CD4-positive, alpha-beta T cell treated with Interleukin-15 for 4 hours (primary cell): ENCODE results near the gene TRAF3.
"Not testable (repeated sequence)": the region's sequence is repeated elsewhere in the genome, so short reads cannot be mapped to it uniquely, and the experiment has no call there.

ENCODE experiments used
- DNase-seq: peaks from one replicate; pipeline ENCODE4 v3.0.0-alpha.2; 2020; ENCODE audit warnings: low spot score

TRAF3 gene

DNA sequence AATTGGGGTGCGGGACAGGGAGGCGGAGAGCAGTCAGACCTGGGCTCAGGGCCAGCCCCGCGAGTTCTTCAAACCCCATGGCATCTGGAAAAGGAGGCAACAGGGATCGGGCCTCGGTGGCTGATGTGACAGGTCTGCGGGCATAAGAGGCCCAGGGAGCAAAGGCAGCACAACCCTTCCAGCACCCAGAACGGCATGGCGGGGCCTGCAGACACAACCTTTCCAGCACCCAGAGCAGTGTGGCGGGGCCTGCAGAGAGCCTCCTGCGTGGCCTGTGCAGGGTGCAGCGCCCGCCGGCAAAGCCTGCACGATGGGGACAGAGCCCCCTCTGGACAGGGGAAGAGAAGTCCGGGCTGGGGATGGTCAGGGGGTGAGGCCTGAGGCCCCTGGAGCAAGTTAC lies 26.2 kb upstream of the TRAF3 start:
- no peak for DNase-seq

DNA sequence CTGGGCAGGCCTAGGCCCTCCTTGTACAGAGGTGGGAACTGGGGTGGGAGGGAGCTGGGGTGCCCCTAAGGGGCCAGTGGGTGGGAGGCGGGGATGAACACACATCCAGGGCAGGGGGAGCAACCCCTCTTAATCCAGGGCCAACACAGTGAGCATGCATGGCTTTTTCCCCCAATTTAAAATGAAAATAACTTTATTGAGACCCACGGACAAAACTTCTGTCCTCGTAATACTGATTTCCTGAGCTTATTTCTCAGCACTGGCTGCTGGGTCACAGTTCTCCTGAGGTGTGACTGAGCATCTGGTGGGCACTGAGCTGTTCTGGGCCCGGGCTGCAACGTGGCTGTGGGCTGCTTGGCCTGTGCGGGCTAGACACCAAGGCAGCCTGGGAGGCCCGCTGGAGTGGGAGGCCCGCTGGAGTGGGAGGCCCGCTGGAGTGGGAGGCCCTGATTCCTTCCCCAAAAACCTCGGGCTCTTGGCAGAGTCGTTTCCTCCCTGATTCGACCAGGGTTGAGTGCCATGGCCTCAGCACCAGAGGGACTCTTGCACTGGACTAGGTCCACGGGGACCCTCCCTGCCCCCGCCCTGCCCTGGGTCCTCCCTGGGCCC lies 24.9 kb upstream of the TRAF3 start:
- DNase-seq, result no peak

DNA sequence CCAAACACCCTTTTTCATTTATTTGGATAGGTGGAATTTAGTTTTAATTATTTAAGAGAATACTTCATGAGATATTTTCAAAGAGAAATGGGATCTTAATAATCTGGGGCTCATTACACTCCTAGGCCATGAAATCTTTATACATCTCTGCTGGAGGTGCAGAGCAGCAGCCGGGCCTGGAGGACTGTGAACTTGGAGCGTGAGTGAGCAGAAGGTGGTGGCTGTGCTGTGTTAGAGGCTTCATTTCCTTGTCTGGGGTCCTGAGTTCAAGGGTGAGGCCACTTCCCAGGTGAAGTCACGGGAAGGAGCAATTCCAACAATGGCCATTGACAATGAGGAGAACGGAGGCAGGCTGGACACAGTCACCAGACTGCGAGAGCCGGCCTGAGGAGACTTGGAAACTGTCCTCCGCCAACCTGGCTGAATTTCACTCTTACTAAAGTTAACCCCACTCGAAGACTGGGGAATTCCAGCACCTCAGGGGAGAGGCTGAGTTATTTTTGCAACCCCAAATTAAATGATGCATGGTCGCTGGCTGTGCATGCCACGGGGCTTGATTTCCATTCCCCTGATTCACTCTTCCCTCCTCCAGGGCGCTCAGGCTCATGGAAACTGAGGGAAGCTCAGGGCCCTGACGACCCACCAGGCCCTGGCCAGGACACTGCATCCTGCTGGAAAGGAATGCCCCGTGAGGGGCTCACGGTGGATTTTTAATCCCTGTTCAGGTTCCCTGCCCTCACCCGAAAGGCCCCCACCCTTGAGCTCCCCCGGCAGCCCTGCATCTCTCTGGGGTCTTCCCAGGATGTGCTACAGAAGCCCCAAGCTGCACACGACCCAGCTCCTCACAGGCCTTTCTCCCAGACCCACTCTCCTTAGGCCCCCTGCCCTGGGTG lies 22.6 kb upstream of the TRAF3 start:
- DNase-seq, result no peak

DNA sequence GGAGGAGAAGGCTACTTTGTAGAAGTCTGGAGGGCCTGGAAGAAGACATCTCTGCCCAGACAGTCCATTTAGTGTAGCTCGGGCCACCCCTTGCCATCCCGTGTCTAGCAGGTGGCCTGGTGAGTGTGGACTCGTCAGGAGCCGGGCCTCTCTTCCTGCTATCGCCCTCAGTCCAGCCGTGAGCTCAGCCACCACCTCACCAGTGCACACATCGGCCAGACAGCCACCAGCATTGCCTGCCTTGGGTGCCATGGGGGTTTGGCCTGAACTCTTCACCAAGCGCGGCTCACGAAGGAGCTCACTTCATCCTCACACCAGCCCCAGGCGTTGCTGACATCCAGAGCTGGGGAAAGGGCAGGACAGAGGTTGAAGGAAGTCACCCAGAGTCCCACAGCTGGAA lies 19.6 kb upstream of the TRAF3 start:
- DNase-seq, result no peak

DNA sequence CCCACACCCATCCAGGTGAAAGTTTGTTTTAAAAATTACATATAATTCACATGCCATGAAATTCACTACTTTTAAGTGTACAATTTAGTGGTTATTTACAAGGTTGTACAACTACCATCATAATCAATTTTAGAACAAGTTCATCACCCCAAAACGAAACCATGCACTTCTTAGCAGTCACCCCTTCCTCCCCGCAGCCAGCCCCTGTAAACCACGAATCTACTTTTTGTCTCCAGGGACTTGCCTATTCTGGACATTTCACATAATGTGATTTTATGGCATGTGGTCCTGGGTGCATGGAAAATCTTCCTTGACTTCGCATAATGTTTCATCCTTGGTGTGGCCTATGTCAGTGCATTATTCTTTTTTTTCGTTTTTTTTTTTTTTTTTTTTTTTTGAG lies 19.2 kb upstream of the TRAF3 start:
- no peak for DNase-seq

DNA sequence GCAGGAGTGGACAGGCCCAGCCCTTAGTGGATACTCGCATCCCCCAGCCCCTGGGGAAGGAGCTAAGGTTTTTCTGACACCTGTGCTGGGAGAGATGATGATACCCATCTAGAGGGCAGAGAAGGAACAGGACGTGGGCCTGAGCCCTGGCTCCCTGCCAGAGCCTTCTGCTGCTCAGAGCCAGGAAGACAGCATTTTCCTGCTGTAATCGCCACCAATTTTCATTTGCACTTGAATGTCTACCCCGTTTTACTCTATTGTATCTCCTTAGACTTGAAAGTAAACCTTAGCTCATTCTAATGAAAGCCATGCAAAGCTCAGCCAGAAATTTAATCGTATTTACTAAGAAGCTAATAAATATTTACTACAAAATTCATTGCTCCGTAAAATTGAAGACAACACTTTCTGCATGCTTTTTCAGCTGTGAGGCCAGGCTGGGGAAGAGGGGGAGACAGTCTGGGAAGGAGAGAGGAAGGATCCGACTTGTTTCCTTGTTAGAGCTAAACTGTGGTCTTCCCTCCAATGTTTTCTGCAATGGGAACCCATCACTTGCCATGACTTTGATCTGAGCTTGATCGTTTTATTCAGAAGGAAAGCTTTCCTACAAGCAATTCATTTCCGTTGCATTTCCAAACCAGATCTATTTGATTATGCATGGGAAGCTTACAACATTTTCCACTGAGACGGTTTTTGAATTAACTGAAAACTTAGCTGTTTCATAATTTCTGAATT lies 17.6 kb upstream of the TRAF3 start:
- DNase-seq, result no peak

DNA sequence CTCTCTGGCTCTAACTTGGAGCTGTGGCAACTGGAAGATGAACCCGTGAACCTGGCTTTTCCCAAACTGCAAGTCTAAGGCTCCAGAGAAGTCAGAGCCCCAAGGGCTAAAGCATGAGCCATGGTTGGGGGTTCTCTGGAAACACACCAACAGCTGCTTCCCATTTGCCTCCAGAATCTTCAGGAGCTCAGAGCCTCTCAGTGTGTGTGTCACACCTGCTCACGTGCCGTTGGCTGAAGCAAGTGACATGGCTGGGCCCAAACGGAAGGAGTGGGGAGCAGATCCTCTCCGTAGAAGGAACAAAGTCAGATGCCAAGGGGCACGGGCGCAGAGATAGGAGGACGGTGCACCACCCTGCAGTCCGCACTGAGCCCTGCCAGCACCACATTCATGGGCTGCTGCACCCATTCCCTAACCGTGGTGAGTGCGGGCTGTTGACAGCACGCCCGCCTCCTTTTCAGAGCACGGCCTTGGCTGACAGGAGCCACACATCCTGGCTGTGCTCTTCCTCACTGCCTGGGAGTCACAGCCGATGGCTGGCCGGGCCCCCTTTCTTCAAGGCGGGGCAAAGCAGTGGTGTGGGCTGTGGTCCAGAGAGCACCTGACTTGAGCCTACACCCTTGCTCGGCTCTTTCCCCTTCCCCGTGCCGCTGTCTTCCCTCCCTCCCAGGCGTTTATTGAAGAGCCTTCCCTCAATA lies 16.6 kb upstream of the TRAF3 start:
- no peak for DNase-seq

DNA sequence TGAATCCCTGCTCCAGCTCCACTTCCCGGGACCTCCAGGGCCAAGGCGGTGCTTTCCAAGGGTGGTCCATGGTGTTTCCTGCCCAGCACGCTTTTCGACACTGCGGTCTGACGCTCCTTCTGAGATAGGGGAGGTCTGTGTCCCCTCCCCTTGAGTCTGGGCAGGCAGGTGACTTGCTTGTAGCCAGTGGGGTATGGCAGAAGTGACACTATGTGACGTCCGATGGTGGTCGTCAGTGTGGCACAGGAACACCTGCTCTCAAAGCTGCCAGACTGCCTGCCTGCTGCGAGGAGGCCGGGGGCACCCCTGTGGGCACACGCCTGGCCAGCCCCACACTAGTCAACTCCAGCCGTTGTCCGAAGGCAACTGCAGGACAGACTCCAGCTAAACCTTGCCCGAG lies 16.0 kb upstream of the TRAF3 start:
- DNase-seq, result no peak

DNA sequence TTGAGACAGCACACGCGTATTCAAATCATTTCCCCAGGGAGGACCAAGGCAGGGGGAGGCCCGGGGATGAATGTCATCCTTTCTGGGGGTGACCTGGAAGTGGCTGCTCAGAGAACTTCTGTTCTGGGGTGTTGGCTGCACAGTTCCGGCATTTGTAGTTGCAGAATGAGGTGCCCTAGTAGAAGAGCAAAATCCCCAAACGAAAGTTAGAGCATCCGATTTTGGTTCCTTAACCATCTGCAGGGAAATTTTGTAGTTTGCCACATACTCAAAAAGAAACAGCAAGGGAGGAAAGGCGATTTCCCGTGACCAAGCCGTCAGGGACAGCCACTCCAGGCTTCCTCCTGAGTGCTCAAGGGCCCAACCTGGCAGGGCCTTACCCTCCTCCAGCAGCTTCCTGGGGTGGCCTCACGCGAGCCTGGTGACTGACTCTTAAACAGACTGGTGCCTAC lies 13.0 kb upstream of the TRAF3 start:
- DNase-seq, result no peak

DNA sequence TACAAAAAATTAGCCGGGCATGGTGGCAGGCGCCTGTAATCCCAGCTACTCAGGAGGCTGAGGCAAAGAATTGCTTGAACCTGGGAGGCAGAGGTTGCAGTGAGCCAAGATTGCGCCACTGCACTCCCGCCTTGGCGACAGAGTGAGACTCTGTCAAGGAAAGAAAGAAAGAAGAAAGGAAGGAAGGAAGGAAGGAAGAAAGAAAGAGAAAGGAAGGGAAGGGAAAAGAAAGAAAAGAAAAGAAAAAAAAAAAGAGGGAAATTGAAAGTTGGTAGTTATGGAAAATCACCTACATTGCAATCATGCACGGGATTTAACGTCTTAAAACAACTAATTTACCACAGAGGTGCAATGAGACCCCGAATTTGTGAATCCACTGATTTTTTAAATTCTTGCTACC lies 11.5 kb upstream of the TRAF3 start:
- not testable (repeated sequence) for DNase-seq

DNA sequence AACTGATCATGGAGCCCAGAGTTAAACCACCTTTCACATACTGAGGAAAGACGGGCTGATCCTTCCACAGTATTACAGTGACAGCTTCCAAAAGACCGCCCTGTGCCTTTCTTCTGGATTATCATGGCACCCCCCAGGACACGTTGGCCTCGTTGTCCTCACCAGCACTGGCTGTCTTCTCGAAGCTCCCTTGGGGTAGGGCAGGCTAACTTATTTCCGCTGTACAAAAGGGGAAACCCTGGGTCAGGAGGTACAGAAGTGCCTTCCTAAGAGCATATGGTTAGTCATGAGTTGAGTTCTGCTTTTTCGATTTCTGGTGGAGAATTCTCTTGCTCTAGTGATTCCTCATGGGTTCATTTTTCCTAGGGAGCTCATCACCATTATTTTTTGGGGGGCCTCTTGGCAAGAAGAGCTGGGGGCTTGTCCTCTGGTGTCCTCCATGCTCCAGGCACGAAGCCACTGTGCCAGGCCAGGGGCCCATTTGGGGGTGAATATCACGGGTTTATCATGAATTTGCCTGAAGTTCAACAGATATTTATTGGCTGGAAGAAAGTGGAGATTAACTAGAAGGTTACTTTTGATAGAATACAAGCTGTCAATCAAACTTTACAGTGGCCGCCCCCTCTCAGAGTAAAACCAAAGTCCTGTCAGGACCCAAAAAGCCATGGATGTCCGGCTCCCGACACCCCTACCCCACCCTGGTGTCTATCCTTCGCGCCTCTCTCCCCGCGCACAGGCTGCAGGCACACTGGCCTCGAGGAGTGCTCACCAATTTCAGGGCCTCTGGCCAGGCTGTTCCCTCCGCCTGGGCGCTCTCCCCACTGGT lies 8.8 kb upstream of the TRAF3 start:
- DNase-seq, result no peak

DNA sequence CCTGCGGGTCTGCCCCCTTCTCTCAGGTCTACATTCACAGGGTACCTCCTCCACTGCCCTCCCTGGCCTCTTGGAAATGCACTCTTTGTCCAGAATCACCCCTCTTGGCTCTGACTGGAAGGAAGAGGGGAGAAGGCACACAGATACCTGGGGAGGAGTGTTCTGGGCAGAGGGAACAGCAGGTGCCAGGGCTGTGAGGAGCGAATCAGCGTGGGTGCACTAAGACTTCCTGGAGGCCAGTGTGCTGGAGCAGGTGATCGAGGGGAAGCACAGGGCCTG lies 8.3 kb upstream of the TRAF3 start:
- DNase-seq, result no peak

DNA sequence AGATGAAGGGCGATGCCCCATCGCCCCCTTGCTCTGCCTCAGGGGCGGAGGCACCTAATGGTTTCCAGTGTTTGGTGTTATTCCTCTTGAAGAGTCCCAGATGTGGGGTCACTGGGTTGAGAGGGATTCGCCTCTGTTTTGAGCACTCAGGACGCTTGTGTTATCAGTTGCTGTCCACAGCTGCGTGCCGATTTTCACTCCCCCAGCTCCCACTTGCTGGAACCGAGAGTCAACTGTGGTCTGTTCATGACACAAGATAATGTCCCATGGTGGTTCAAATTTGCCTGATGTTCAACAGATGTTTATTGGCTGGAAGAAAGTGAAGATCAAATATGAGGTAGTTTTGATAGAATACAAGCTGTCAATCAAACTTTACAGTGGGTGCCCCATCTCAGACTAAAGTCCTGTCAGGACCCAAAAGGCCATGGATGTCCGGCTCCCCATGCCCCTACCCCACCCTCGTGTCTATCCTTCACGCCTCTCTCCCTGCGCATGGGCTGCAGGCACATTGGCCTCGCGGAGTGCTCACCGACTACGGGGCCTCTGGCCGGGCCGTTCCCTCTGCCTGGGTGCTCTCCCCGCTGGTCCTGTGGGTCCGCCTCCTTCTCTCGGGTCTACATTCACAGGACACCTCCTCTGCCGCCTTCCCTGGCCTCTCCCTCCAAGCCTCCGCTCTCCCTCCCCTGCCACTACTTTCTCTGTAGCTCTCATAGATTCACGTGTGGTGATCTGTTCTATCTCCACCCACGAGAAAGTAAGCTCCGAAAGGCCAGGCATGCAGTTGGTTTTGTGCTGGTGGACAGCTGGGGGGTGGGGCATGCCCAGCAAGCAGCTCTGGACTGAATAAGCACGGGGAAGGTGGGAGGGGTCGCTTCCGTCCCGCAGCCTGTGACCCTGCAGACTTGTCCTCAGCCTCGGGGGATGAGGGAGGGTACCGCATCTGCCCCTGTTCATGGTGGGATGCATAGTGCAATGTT lies 6.8 kb upstream of the TRAF3 start:
- DNase-seq, result no peak

DNA sequence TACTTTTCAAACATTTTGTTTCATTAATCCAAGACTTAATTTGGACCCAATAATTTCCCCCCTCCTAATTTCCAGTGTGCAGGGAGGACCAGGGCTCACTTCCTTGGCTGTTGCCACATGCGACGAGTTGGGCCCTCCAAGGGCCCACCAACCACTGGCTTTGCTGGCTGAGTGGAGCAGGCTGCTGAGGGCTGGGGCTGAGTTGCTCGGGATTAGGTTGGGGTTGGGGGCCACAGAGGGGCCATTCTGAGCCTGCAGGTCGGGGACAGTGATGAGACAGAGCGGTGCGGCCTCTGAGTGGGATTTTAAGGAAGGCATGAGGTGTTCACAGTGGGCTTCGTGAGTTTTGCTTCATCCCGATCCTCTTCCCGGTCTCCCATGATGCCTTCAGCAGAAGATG lies 6.1 kb upstream of the TRAF3 start:
- DNase-seq, result no peak

DNA sequence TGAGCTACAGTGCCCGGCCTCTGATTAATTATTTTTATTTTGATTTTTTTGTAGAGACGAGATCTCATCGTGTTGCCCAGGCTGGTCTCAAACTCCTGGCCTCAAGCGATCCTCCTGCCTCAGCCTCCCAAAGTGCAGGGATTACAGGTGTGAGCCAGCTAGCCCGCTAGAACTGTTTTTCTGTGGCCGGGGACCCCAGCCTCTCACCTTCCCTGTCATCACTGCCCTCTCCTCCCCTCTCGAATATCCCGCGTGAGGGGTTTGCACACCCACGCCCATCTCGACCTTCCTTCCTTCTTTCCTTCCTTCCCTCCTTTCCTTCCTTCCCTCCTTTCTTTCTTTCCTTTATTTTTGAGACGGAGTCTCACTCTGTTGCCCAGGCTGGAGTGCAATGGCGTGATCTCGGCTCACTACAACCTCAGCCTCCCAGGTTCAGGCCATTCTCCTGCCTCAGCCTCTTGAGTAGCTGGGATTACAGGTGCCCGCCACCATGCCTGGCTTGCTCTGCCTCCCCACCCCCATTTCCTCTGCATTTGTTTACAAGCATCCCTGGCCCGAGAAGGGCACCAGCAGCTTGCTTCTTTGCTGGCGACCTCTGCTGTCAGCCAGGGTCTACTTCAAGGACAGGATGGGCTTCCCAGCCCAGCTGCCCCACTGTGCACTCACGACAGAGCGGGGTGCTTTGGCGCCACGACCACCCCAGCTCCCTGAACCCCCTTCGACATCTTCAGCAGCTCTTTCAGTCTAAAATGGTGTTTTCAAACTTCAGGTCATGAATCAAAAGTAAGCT lies 4.3 kb upstream of the TRAF3 start:
- no peak for DNase-seq

DNA sequence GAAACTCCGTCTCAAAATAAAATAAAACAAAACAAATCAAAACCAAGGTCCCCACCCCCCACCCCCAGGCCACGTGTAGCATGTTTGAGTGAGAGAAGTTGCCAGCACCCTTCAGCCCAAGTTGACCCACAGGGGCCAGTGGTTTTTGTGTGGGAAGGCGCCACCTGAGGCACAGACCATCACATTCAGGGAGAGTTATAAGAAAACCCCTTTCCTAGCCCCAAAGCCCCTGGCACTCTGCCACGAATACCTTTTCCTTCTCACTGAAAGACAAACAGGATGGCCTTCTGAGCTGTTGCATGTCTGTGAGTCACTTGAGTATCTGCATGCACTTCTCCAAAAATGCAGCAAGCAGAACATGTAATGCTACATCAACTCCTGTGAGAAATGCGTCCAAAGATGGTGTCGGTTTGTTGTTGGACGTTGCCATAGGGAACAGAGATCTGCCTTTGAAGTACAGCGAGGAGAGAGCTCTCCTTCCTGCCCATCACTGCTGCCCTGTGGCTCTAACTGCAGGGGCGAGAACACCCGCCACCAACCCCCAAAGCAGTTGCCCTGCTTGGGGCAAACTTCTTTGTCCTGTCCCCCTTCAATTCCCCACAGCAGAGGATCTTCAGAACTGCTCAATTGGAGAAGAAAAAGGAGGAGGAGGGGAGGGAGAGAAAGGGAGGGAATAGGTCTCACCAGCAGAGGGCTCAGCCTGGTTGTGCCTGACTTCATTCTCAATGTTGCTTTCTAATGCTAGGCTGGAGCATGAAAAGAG lies 2.7 kb upstream of the TRAF3 start:
- DNase-seq, result peak; percentile 79

DNA sequence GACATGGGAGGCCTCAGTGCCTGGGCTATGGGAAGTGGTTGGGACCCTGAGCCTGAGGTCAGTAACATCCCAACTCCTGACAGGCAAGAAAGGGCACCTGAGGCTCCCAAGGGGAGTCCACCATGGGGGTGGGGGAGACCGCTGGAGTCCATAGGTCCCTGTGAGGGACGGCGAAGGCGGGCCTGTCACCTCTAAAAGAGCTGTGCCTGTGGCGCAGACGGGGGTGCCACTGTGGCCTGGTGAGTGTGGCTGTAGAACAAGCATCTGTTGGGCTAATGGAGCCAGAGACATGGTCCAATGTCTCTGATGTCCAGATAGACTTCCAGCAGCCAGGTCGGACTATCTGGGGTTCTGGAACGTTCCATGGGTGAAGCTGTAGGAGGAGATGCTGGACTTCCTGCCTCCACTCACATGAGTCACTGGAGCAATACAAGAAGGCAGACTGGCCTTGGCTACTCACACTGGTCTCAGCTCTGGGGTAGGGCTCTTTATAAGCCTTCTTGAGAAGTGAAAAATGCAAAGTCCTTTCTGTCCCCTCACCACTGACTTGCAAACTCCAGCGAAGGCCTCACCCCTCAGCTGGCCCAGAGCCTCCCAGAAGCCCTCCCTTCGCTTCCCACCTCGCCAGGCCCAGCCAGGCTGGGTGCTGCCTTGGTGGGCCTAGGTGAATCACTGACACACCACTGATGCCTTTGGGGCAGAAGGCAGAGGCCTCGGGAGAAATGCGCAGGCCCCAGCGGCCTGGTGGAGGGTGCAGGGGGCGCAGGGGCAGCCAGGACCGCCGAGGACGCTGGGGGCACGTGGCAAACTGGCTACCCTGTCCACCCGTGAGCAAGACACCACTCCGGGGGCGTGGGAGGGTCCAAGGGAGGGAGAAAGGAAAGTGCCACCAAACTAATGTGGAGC lies 1.1 kb upstream of the TRAF3 start:
- no peak for DNase-seq
